ENCODE measurements around the gene CACNA1B. TPM values are rescaled to one million over a fixed set of nuclear protein-coding genes. Genes with fewer than 3 reads are reported as not detected.
"Not testable (repeated sequence)": the region's sequence is repeated elsewhere in the genome, so short reads cannot be mapped to it uniquely, and the experiment has no call there.

Gene CACNA1B
- total RNA-seq, 1 experiment from 2014 or later: 7.8 TPM

GRCh38 chr9:138128027-138128426 lies 250.4 kb downstream of the CACNA1B start:
- H3K4me1 ChIP-seq (ENCODE audit: insufficient read depth, low read length); H4K8ac ChIP-seq (replicated peaks; ENCODE audit: insufficient read length, low read depth, low read length); H2BK15ac ChIP-seq (ENCODE audit: low read depth, low read length); H4K91ac ChIP-seq (ENCODE audit: insufficient read length, low read depth, low read length); H3K4me1 Mint-ChIP-seq; H3K4me3 Mint-ChIP-seq; H3K27ac Mint-ChIP-seq; H3K79me2 ChIP-seq (ENCODE audit: insufficient read depth, low read length); H3K18ac ChIP-seq (ENCODE audit: insufficient read length, low read depth, low read length); DNase-seq; H2BK120ac ChIP-seq (ENCODE audit: low read depth, low read length, poor library complexity, severe bottlenecking); H3T11ph ChIP-seq (ENCODE audit: low read length); H3K27me3 ChIP-seq (ENCODE audit: insufficient read depth, low read length); H3K4ac ChIP-seq (ENCODE audit: low read depth, low read length); H2BK20ac ChIP-seq (ENCODE audit: low read depth, low read length, poor library complexity, severe bottlenecking); H3K4me2 ChIP-seq (ENCODE audit: insufficient read depth, insufficient read length, low read length); H3K56ac ChIP-seq (ENCODE audit: insufficient read length, low read depth, low read length); H4K5ac ChIP-seq (ENCODE audit: insufficient read length, low read depth, low read length); H2AFZ ChIP-seq (ENCODE audit: low read length); H3K14ac ChIP-seq (ENCODE audit: insufficient read depth, low read length); H2BK12ac ChIP-seq (ENCODE audit: insufficient read length, low read depth, low read length); H3K23ac ChIP-seq (ENCODE audit: insufficient read length, low read depth, low read length); H3K23me2 ChIP-seq (ENCODE audit: insufficient read length, low read depth, low read length, poor library complexity, severe bottlenecking); H2BK5ac ChIP-seq (ENCODE audit: insufficient read length, low read length); H3K9ac ChIP-seq (ENCODE audit: extremely low read depth, insufficient read length, low read length); H3K27ac ChIP-seq (ENCODE audit: insufficient read length, low read depth, low read length); H3K79me1 ChIP-seq (ENCODE audit: insufficient read depth, low read depth, low read length, poor library complexity, severe bottlenecking); H2AK5ac ChIP-seq (ENCODE audit: insufficient read length, low read length); H4K20me1 ChIP-seq (ENCODE audit: control insufficient read depth, insufficient read depth, insufficient read length): not testable (repeated sequence)
- Mint-ChIP-seq H3K9me3 (peaks cover 53 to 74% of the 10 kb centered on the region in 2 experiments), H3K27me3 (ENCODE audit: low read depth) (peaks cover 10% of the 10 kb centered on the region), H3K36me3 (ENCODE audit: insufficient read depth in 1 of 3, low read depth in 3 of 3) (peaks cover 7 to 13% (median 8%) of the 10 kb centered on the region in 3 experiments; a peak in 6 of 7 replicates)
- H3K9me3 ChIP-seq (ENCODE audit: control insufficient read depth, low read depth, low read length): peaks cover 27% of the 10 kb centered on the region
- WGBS (ENCODE audit: extremely low coverage, insufficient read length, low lambda C conversion rate): no CpG with 5 or more reads among the region's 12 CpGs

GRCh38 chr9:138129318-138129717 lies 251.7 kb downstream of the CACNA1B start:
- H2BK120ac ChIP-seq (ENCODE audit: low read depth, low read length, poor library complexity, severe bottlenecking); H3K18ac ChIP-seq (ENCODE audit: insufficient read length, low read depth, low read length); H3K4me3 Mint-ChIP-seq; H3K4ac ChIP-seq (ENCODE audit: low read depth, low read length); H4K8ac ChIP-seq (replicated peaks; ENCODE audit: insufficient read length, low read depth, low read length); H2BK5ac ChIP-seq (ENCODE audit: insufficient read length, low read length); H4K91ac ChIP-seq (ENCODE audit: insufficient read length, low read depth, low read length); H3K27me3 ChIP-seq (ENCODE audit: insufficient read depth, low read length); H3K4me1 Mint-ChIP-seq; H3K27ac ChIP-seq (ENCODE audit: insufficient read length, low read depth, low read length); H2BK12ac ChIP-seq (ENCODE audit: insufficient read length, low read depth, low read length); H3K27ac Mint-ChIP-seq; H2AFZ ChIP-seq (ENCODE audit: low read length); H3K9ac ChIP-seq (ENCODE audit: extremely low read depth, insufficient read length, low read length); H2AK5ac ChIP-seq (ENCODE audit: insufficient read length, low read length); H3K23me2 ChIP-seq (ENCODE audit: insufficient read length, low read depth, low read length, poor library complexity, severe bottlenecking); H3K23ac ChIP-seq (ENCODE audit: insufficient read length, low read depth, low read length); H3T11ph ChIP-seq (ENCODE audit: low read length); H3K36me3 Mint-ChIP-seq (ENCODE audit: insufficient read depth in 1 of 3, low read depth in 3 of 3); H2BK15ac ChIP-seq (ENCODE audit: low read depth, low read length); H3K79me2 ChIP-seq (ENCODE audit: insufficient read depth, low read length); H3K79me1 ChIP-seq (ENCODE audit: insufficient read depth, low read depth, low read length, poor library complexity, severe bottlenecking); H3K4me2 ChIP-seq (ENCODE audit: insufficient read depth, insufficient read length, low read length); H3K56ac ChIP-seq (ENCODE audit: insufficient read length, low read depth, low read length); H3K14ac ChIP-seq (ENCODE audit: insufficient read depth, low read length); H4K5ac ChIP-seq (ENCODE audit: insufficient read length, low read depth, low read length); H3K4me1 ChIP-seq (ENCODE audit: insufficient read depth, low read length); H4K20me1 ChIP-seq (ENCODE audit: control insufficient read depth, insufficient read depth, insufficient read length); H2BK20ac ChIP-seq (ENCODE audit: low read depth, low read length, poor library complexity, severe bottlenecking); DNase-seq: not testable (repeated sequence)
- H3K9me3 Mint-ChIP-seq: peaks cover 51 to 71% of the 10 kb centered on the region in 2 experiments
- peaks cover 15% of the 10 kb centered on the region for H3K9me3 ChIP-seq (ENCODE audit: control insufficient read depth, low read depth, low read length)
- WGBS (ENCODE audit: extremely low coverage, insufficient read length, low lambda C conversion rate): no CpG with 5 or more reads among the region's 4 CpGs
- peaks cover 10% of the 10 kb centered on the region for H3K27me3 Mint-ChIP-seq (ENCODE audit: low read depth)
